ENCODE measurements around the gene SLC7A10. TPM values are rescaled to one million over a fixed set of nuclear protein-coding genes. Genes with fewer than 3 reads are reported as not detected.
"Not testable (repeated sequence)": the region's sequence is repeated elsewhere in the genome, so short reads cannot be mapped to it uniquely, and the experiment has no call there.

Gene SLC7A10
- total RNA-seq, 1 donor from 2014 or later = 1.1 TPM

- Histone ChIP-seq H3K36me3 (no peaks in the 10 kb centered on the region), H3K27ac (no peak overlapping the region), H3K9me3 (no peaks in the 10 kb centered on the region)
These were observed 13.7 kb downstream of the SLC7A10 start for GRCh38 chr19:33211794-33212435.

GRCh38 chr19:33210266-33210940 is 15.2 kb downstream of the SLC7A10 start:
- H3K4me3 ChIP-seq = no peak overlapping the region
- TF ChIP-seq CTCF (IDR thresholded peaks at IDR 0.05) = no peak
- intact Hi-C loops (cut with DNase I) = no loop called here
- no peaks in the 10 kb centered on the region for H3K4me1 ChIP-seq
- no peak overlapping the region for H3K27ac ChIP-seq
- H3K36me3 ChIP-seq = no peaks in the 10 kb centered on the region
- no peaks in the 10 kb centered on the region for H3K27me3 ChIP-seq
- DNase-seq (no peak), ATAC-seq (no peak)
- no peaks in the 10 kb centered on the region for H3K9me3 ChIP-seq

More at GRCh38 chr19:33211794-33212435, 13.7 kb downstream of the SLC7A10 start:
- Histone ChIP-seq H3K27me3 (no peaks in the 10 kb centered on the region), H3K4me3 (no peak overlapping the region), H3K4me1 (no peaks in the 10 kb centered on the region)
- ATAC-seq = no peak
- TF ChIP-seq CTCF (IDR thresholded peaks at IDR 0.05) = no peak
- no peak for DNase-seq
- intact Hi-C loops (cut with DNase I) = no loop called here

GRCh38 chr19:33209850-33210230 is 15.8 kb downstream of the SLC7A10 start:
- DNase-seq; H3K4me3 ChIP-seq; ATAC-seq; H3K36me3 ChIP-seq; H3K27ac ChIP-seq; H3K27me3 ChIP-seq; intact Hi-C loops (cut with DNase I); H3K9me3 ChIP-seq; H3K4me1 ChIP-seq: not testable (repeated sequence)

GRCh38 chr19:33208904-33209849 is 16.5 kb downstream of the SLC7A10 start:
- Histone ChIP-seq H3K9me3 (no peaks in the 10 kb centered on the region), H3K4me3 (no peak overlapping the region), H3K36me3 (no peaks in the 10 kb centered on the region), H3K27ac (no peak overlapping the region), H3K27me3 (no peaks in the 10 kb centered on the region), H3K4me1 (no peaks in the 10 kb centered on the region)
- intact Hi-C loops (cut with DNase I) = no loop called here
- no peak for ATAC-seq
- no peak for TF ChIP-seq CTCF (IDR thresholded peaks at IDR 0.05)
- DNase-seq = no peak

GRCh38 chr19:33208371-33208895 is 17.2 kb downstream of the SLC7A10 start:
- Histone ChIP-seq H3K27ac (no peak overlapping the region), H3K4me3 (no peak overlapping the region), H3K4me1 (no peaks in the 10 kb centered on the region), H3K27me3 (no peaks in the 10 kb centered on the region), H3K9me3 (no peaks in the 10 kb centered on the region), H3K36me3 (no peaks in the 10 kb centered on the region)
- intact Hi-C loops (cut with DNase I) = no loop called here
- DNase-seq (no peak), ATAC-seq (no peak)
- no peak for TF ChIP-seq CTCF (IDR thresholded peaks at IDR 0.05)
